GM12801 (cell line): ENCODE measurements around the gene GSG1.

Source experiments
- CTCF ChIP-seq: IDR thresholded peaks from one replicate; pipeline ENCODE4 v1.5.1; 2011; ENCODE audit warnings: control low read depth; ENCODE audit not compliant: insufficient read length; ENCODE audit errors: extremely low read depth

The GSG1 gene

GRCh38 chr12:13128291-13128965 is 25.0 kb upstream of the GSG1 start:
- no peak for TF ChIP-seq CTCF

- TF ChIP-seq CTCF = no peak
These were observed 24.0 kb upstream of the GSG1 start for GRCh38 chr12:13127444-13127843.

GRCh38 chr12:13126494-13126893 is 23.0 kb upstream of the GSG1 start:
- no peak for TF ChIP-seq CTCF

- TF ChIP-seq CTCF = no peak
These were observed 22.5 kb upstream of the GSG1 start for GRCh38 chr12:13125996-13126395.

- TF ChIP-seq CTCF = no peak
These were observed 21.4 kb upstream of the GSG1 start for GRCh38 chr12:13124656-13125505.

- no peak for TF ChIP-seq CTCF
These were observed 18.1 kb upstream of the GSG1 start for GRCh38 chr12:13121568-13121967.

- TF ChIP-seq CTCF = no peak
These were observed 16.9 kb upstream of the GSG1 start for GRCh38 chr12:13120413-13120812.
